Putamen (tissue), 1 donor: Measurements from ENCODE around the gene GJA3.

ENCODE experiments used
- DNase-seq: peaks from one replicate; pipeline ENCODE4 v3.0.0-alpha.2; 2016; ENCODE audit warnings: low spot score

GJA3 gene

DNA sequence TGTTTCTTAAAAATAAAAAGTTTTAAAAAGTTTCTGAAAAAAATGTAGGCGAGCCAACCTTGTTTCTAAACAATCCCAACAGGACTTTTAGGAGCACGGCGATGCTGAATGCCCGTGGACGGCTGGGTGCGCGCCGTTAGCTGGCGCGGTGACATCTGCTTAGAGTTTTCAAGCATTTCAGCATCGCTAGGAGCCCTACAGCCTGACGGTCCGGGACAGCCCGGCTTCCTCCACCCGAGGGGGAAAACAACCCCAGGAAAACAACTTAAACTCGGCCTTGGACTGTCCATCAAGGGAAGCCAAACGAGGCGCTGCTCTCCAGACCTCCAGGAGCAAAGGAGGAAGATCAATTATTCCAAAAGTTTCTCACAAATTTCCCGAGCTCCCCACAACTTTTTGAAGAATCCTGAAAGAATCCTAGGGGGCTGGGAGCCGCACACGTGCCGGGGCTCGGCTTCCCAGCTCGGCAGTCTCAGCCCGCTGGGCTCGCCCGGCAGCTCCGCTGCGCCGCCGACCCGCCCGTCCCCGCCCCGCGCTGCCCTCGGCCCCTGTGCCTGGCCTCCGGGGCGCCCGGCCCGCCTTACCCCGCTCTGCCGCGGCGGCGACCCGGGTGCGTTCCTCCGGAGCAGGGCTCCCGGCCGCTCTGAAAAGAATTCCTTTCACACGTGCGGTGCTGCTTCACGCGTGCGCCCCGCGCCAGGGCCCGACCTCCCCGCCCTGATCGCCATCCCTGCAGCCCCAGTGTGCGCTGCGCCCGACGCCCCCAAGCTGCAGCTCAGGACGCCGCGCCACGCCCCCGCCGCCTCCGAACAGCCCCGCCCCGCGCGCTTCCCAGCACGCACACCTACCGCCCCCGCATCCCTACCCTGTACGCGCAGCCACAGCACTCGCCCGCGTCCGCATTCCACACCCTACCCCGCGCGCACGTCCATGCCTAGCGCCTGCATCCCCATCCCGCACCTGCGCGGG, at the start of gene GJA3:
Gene GJA3, minus strand, starts transcription at position 747 of the 969 bp plus-strand sequence. CDS start 17,764 bp downstream, outside the sequence.
- no peak for DNase-seq

DNA sequence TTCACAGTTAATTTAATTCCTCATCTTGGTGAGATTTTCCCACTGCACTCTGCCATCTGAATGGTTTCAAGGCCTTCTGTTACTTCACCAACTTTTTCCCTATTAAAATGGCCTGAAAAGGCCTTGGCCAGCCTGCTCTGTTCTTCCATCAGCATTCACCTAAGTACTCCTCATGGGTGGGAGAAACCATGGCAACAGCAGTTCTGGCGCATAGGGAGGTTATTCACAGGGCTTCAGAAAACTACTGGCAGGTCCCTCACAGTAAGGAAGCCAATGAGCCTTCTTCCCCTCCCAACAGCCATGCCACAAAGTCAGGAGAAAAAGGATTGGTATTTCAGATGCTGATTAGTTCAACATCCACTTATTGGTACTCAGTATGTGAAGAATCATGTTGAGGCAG, 49.1 kb upstream of the GJA3 start:
- peak; percentile 64 for DNase-seq

- no peak for DNase-seq
Observed at GRCh38 chr13:20206698-20207235, 45.9 kb upstream of the GJA3 start.

GRCh38 chr13:20206065-20206697, 45.3 kb upstream of the GJA3 start:
- DNase-seq: no peak

GRCh38 chr13:20198781-20199180, 37.9 kb upstream of the GJA3 start:
- no peak for DNase-seq

- peak; percentile 44 for DNase-seq
Observed at GRCh38 chr13:20197361-20197834, 36.5 kb upstream of the GJA3 start.

GRCh38 chr13:20195801-20196200, 34.9 kb upstream of the GJA3 start:
- no peak for DNase-seq

- DNase-seq: no peak
Observed at GRCh38 chr13:20193907-20194631, 33.2 kb upstream of the GJA3 start.

DNA sequence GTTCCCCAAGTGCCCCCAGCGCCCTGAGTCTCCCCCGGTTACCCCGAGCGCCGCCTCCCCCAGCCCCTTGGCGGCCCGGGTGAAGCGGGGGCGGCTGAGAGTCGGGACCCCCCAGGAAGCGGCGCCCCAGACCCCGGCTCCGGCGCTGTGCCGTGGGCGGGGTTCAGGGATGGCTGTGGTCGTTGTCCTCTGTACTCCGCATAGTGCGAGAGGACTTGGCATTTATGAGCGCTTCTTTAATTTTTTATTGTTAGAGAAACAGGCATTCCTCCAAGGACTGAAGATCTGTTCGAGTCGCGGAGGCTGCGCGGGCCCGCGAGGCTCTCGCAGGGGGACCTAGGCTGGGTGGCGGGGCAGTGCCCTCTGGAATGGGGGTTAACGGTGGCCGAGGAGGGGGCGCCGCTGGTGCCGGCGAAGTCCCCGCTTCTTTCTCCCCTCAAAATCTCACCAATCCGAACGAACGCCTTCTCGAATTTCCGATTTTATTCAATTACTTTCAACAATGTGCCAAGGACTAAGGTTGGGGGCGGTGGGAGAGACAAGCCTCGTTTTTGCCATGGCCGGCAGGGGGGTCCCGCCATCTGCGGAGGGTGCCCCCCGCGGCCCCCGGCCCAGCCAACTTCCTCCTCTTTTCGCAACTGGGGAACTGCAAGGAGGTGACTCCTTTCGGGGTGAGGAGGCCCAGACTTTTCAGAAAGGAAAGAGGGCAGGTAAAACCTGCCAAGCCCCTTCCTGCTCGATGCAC, 32.5 kb upstream of the GJA3 start:
- no peak for DNase-seq

DNA sequence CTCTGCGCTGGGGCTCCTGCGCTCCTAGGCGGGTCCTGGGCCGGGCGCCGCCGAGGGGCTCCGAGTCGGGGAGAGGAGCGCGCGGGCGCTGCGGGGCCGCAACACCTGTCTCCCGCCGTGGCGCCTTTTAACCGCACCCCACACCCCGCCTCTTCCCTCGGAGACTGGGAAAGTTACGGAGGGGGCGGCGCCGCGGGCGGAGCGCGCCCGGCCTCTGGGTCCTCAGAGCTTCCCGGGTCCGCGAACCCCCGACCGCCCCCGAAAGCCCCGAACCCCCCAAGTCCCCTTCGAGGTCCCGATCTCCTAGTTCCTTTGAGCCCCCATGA, 31.9 kb upstream of the GJA3 start, which contains the start of gene GJB2:
Gene GJB2, minus strand, starts transcription at position 103 of the 326 bp plus-strand sequence. CDS start 3,357 bp downstream, outside the sequence.
- DNase-seq: no peak

- no peak for DNase-seq
Observed at GRCh38 chr13:20192158-20192835, 31.4 kb upstream of the GJA3 start.

- DNase-seq: no peak
Observed at GRCh38 chr13:20191311-20192157, 30.7 kb upstream of the GJA3 start.

- no peak for DNase-seq
Observed at GRCh38 chr13:20190481-20191310, 29.8 kb upstream of the GJA3 start.

DNA sequence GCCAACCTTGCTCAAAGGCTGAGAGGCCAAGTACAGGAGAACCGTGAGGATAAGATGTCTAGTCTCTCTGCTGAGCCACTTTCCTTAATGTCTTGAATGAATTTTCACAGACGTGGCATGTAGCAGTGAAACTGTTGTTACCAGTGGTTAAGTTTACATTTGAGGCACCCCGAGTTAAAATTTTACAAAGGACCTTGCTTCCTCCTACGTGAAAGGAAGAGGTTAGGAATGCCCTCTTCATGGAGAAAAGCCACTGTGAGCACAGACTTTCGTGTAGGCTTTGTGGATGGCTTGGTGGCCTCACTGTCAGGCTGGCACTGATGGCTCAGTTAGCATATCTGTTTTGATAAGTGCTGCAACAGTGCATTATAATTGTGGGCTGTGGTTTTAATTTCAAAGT, 29.2 kb upstream of the GJA3 start:
- no peak for DNase-seq

GRCh38 chr13:20188667-20189553, 28.1 kb upstream of the GJA3 start:
- no peak for DNase-seq

GRCh38 chr13:20186771-20187170, 25.9 kb upstream of the GJA3 start:
- DNase-seq: no peak

GRCh38 chr13:20185366-20186056, 24.7 kb upstream of the GJA3 start:
- no peak for DNase-seq
